ENCODE results near the gene SOCS7. TPM values are rescaled to one million over a fixed set of nuclear protein-coding genes. Genes with fewer than 3 reads are reported as not detected.

SOCS7 gene
- total and polyA plus RNA-seq, 4 donors: 0.74 to 11.0 (median 2.9) TPM

- no peaks in the 10 kb centered on the region for H3K36me3 ChIP-seq (ENCODE audit: control insufficient read depth in 4 of 4, insufficient read depth in 3 of 4, low read depth in 1 of 4, low read length in 3 of 4)
- TF ChIP-seq HNF4A (conservative IDR thresholded peaks at IDR 0.05) (no peak), CTCF (IDR thresholded peaks at IDR 0.05; ENCODE audit: low read depth, low read length, missing input control) (no peak), MAX (IDR thresholded peaks at IDR 0.05) (no peak), JUND (IDR thresholded peaks at IDR 0.05) (no peak), ATF3 (IDR thresholded peaks at IDR 0.05) (no peak)
- WGBS: 62% methylated on average over 7 of the region's 7 CpGs
- peak overlapping the region in 1 of 3 donors; percentile 69 for H3K4me3 ChIP-seq (ENCODE audit: low read depth in 1 of 3, low read length in 3 of 3)
- no peaks in the 10 kb centered on the region for H3K9me3 ChIP-seq (ENCODE audit: control insufficient read depth in 4 of 4, low read length in 3 of 4)
- H3K27ac ChIP-seq (ENCODE audit: low read depth in 1 of 2, low read length in 2 of 2): peak overlapping the region; percentile 37 to 61
- H3K27me3 ChIP-seq (ENCODE audit: control insufficient read depth in 4 of 4, insufficient read depth in 4 of 4, low read length in 3 of 4): peaks cover 0 to 4% (median under 1%) of the 10 kb centered on the region in 4 donors
- H3K4me1 ChIP-seq (ENCODE audit: control insufficient read depth in 4 of 4, insufficient read depth in 4 of 4, low read length in 3 of 4): peaks cover 6 to 11% (median 7%) of the 10 kb centered on the region in 4 donors
- no peak for DNase-seq (ENCODE audit: low spot score)
- H3K9ac ChIP-seq (ENCODE audit: low read depth in 1 of 2, low read length in 2 of 2): peak overlapping the region; percentile 45 to 59
These were observed 75.7 kb downstream of the SOCS7 start for GRCh38 chr17:38427160-38427949.

- under 1% methylated on average over 46 of the region's 46 CpGs for WGBS
- H3K27ac ChIP-seq (ENCODE audit: low read depth in 1 of 2, low read length in 2 of 2): peak within 1 kb of the TSS; percentile 72 to 76
- peak within 1 kb of the TSS; percentile 45 to 59 for H3K9ac ChIP-seq (ENCODE audit: low read depth in 1 of 2, low read length in 2 of 2)
- peaks cover 0 to 2% (median 0%) of the 10 kb centered on the region in 4 donors for H3K27me3 ChIP-seq (ENCODE audit: control insufficient read depth in 4 of 4, insufficient read depth in 4 of 4, low read length in 3 of 4)
- H3K4me3 ChIP-seq (ENCODE audit: low read depth in 1 of 3, low read length in 3 of 3): peak within 1 kb of the TSS; percentile 54 to 73 (median 69)
- peaks cover 6 to 11% (median 7%) of the 10 kb centered on the region in 4 donors for H3K4me1 ChIP-seq (ENCODE audit: control insufficient read depth in 4 of 4, insufficient read depth in 4 of 4, low read length in 3 of 4)
- H3K9me3 ChIP-seq (ENCODE audit: control insufficient read depth in 4 of 4, low read length in 3 of 4): no peaks in the 10 kb centered on the region
- DNase-seq (ENCODE audit: low spot score): no peak
- no peak for TF ChIP-seq SP1 (IDR thresholded peaks at IDR 0.05)
- TF ChIP-seq TAF1 (conservative IDR thresholded peaks at IDR 0.05): no peak
- TF ChIP-seq MAX (IDR thresholded peaks at IDR 0.05): no peak
- TF ChIP-seq FOXA2 (IDR thresholded peaks at IDR 0.05): no peak
- H3K36me3 ChIP-seq (ENCODE audit: control insufficient read depth in 4 of 4, insufficient read depth in 3 of 4, low read depth in 1 of 4, low read length in 3 of 4): no peaks in the 10 kb centered on the region
These were observed 76.5 kb downstream of the SOCS7 start, which contains the start of gene ARHGAP23 for GRCh38 chr17:38428112-38428642. Gene ARHGAP23, plus strand, starts transcription at chr17:38428464. Its CDS starts 22 bp downstream, at chr17:38428486.

- Histone ChIP-seq H3K4me1 (ENCODE audit: control insufficient read depth in 4 of 4, insufficient read depth in 4 of 4, low read length in 3 of 4) (peaks cover 6 to 11% (median 7%) of the 10 kb centered on the region in 4 donors), H3K9ac (ENCODE audit: low read depth in 1 of 2, low read length in 2 of 2) (no peak overlapping the region), H3K27me3 (ENCODE audit: control insufficient read depth in 4 of 4, insufficient read depth in 4 of 4, low read length in 3 of 4) (peaks cover 0 to 2% (median 0%) of the 10 kb centered on the region in 4 donors), H3K4me3 (ENCODE audit: low read depth in 1 of 3, low read length in 3 of 3) (peak overlapping the region; percentile 54 to 73 (median 69)), H3K9me3 (ENCODE audit: control insufficient read depth in 4 of 4, low read length in 3 of 4) (no peaks in the 10 kb centered on the region), H3K36me3 (ENCODE audit: control insufficient read depth in 4 of 4, insufficient read depth in 3 of 4, low read depth in 1 of 4, low read length in 3 of 4) (no peaks in the 10 kb centered on the region), H3K27ac (ENCODE audit: low read depth in 1 of 2, low read length in 2 of 2) (peak overlapping the region; percentile 72 to 76)
- no peak for DNase-seq (ENCODE audit: low spot score)
- 14% methylated on average over 56 of the region's 56 CpGs for WGBS
- TF ChIP-seq SP1 (IDR thresholded peaks at IDR 0.05): no peak
These were observed 77.2 kb downstream of the SOCS7 start for GRCh38 chr17:38428643-38429371.
